NCI-H1417 (cell line): ENCODE results near the gene NUDT5.
"Not testable (repeated sequence)": the region's sequence is repeated elsewhere in the genome, so short reads cannot be mapped to it uniquely, and the experiment has no call there.

Experiments
- DNase-seq, 3 experiments: peaks; one replicate each; lab custom pipeline; 2025; lab: John Stamatoyannopoulos, UW

The NUDT5 gene

GRCh38 chr10:12195603-12196506 lies at the start of gene NUDT5, which contains the start of gene CDC123:
Gene NUDT5, minus strand, starts transcription at chr10:12195891. Its CDS starts 9,600 bp downstream, at chr10:12186291.
Gene CDC123, plus strand, starts transcription at chr10:12196188. Its CDS starts 58 bp downstream, at chr10:12196246.
- DNase-seq: peak; percentile 84 to 95 (median 95)

GRCh38 chr10:12243864-12244620 lies 48.4 kb upstream of the NUDT5 start:
- no peak for DNase-seq

- DNase-seq: no peak
These were observed 46.3 kb upstream of the NUDT5 start for GRCh38 chr10:12241810-12242529.

- DNase-seq: no peak
These were observed 43.1 kb upstream of the NUDT5 start for GRCh38 chr10:12238821-12239220.

GRCh38 chr10:12237265-12238220 lies 41.9 kb upstream of the NUDT5 start:
- DNase-seq: no peak

GRCh38 chr10:12235796-12236195 lies 40.1 kb upstream of the NUDT5 start:
- DNase-seq: no peak

- DNase-seq: no peak
These were observed 39.5 kb upstream of the NUDT5 start for GRCh38 chr10:12235116-12235694.

GRCh38 chr10:12234687-12235086 lies 39.0 kb upstream of the NUDT5 start:
- DNase-seq: not testable (repeated sequence)

- DNase-seq: no peak
These were observed 33.2 kb upstream of the NUDT5 start for GRCh38 chr10:12228851-12229250.

GRCh38 chr10:12226438-12226837 lies 30.7 kb upstream of the NUDT5 start:
- not testable (repeated sequence) for DNase-seq

- DNase-seq: no peak
These were observed 29.8 kb upstream of the NUDT5 start for GRCh38 chr10:12225444-12225843.

- no peak for DNase-seq
These were observed 25.9 kb upstream of the NUDT5 start for GRCh38 chr10:12221323-12222298.

GRCh38 chr10:12218991-12219390 lies 23.3 kb upstream of the NUDT5 start:
- no peak for DNase-seq

GRCh38 chr10:12214763-12215218 lies 19.1 kb upstream of the NUDT5 start:
- peak; percentile 1 to 61 (median 36) for DNase-seq

- no peak for DNase-seq
These were observed 18.4 kb upstream of the NUDT5 start for GRCh38 chr10:12214093-12214492.

GRCh38 chr10:12213621-12214020 lies 17.9 kb upstream of the NUDT5 start:
- DNase-seq: no peak

- no peak for DNase-seq
These were observed 16.8 kb upstream of the NUDT5 start for GRCh38 chr10:12212454-12212853.

- DNase-seq: no peak
These were observed 12.8 kb upstream of the NUDT5 start for GRCh38 chr10:12208460-12208859.

- no peak for DNase-seq
These were observed 11.4 kb upstream of the NUDT5 start for GRCh38 chr10:12207114-12207513.
